ENCODE results near the gene TMPRSS9.

GRCh38 chr19:2394054-2394441 lies 34.0 kb downstream of the TMPRSS9 start:
- no peak for TF ChIP-seq ZBTB10 (tag by site-specific recombination; IDR thresholded peaks at IDR 0.05)
- TF ChIP-seq TCF7L2 (IDR thresholded peaks at IDR 0.05; ENCODE audit: borderline replicate concordance, low read depth, low read length) = no peak
- TF ChIP-seq ZSCAN23 (tag by site-specific recombination; IDR thresholded peaks at IDR 0.05) = no peak
- no peak for TF ChIP-seq CTCF (tag by site-specific recombination; IDR thresholded peaks at IDR 0.05)
- no peak for TF ChIP-seq PRDM6 (tag by site-specific recombination; IDR thresholded peaks at IDR 0.05)
- TF ChIP-seq ZFP37 (tag by site-specific recombination; IDR thresholded peaks at IDR 0.05) = no peak
- TF ChIP-seq ZSCAN4 (tag by site-specific recombination; IDR thresholded peaks at IDR 0.05) = no peak
- TF ChIP-seq PRDM1 (tag by site-specific recombination; IDR thresholded peaks at IDR 0.05) = no peak
- no peak for TF ChIP-seq ZNF174 (tag by site-specific recombination; IDR thresholded peaks at IDR 0.05)
- TF ChIP-seq ZNF112 (tag by site-specific recombination; IDR thresholded peaks at IDR 0.05) = no peak

Data from HEK293 (cell line).